B cell (primary cell): Measurements from ENCODE around the gene PDZD7. TPM values are rescaled to one million over a fixed set of nuclear protein-coding genes. Genes with fewer than 3 reads are reported as not detected.

ENCODE experiments used
- ATAC-seq: fragments of 200-7000 bp; cut with Tn5 transposase; one replicate; pipeline ENCODE4 v1.10.0; 2021; ENCODE audit warnings: low read depth, mild to moderate bottlenecking, moderate number of reproducible peaks, moderate library complexity
- CTCF ChIA-PET: fragments of 350-600 bp; sonication (Branson Sonifier 250); formaldehyde crosslinking; loops from one replicate; lab custom pipeline; 2021; ENCODE audit warnings: antibody characterized with exemption, inconsistent platforms; lab: Charles Lee
- POLR2A ChIA-PET: fragments of 350-600 bp; sonication (Branson Sonifier 250); formaldehyde crosslinking; loops from one replicate; lab custom pipeline; 2021; ENCODE audit warnings: antibody characterized with exemption; lab: Charles Lee
- DNase-seq: peaks from one replicate; pipeline ENCODE4 v3.0.0; 2013
- H2AFZ ChIP-seq: 2 replicates; pipeline ENCODE4 v1.6.1; 2012; ENCODE audit warnings: mild to moderate bottlenecking, low read depth, low read length; ENCODE audit not compliant: insufficient read depth, poor library complexity, severe bottlenecking
- H3K27ac ChIP-seq, 2 donors: 1 replicate in 1 of 2; 2 replicates in 1 of 2; pipeline ENCODE4 v1.5.1; 2012 to 2013; ENCODE audit warnings: low read length in 2 of 2, mild to moderate bottlenecking in 2 of 2, moderate library complexity in 1 of 2
- H3K27me3 ChIP-seq, 4 experiments: fragments of 200-600 bp in 1 of 4; sonication (generic) in 1 of 4; replicated peaks in 1 of 4; 1 replicate in 2 of 4; 2 replicates in 2 of 4; pipeline versions ENCODE4 v1.6.1 to v1.7.0; 2013 to 2016; ENCODE audit warnings: low read length in 3 of 4, mild to moderate bottlenecking in 2 of 4, mixed read lengths in 1 of 4, moderate library complexity in 1 of 4; ENCODE audit not compliant: insufficient read depth in 4 of 4, control insufficient read depth in 3 of 4; ENCODE audit errors: control extremely low read depth in 1 of 4
- H3K36me3 ChIP-seq, 2 experiments: replicated peaks in 1 of 2; 1 replicate in 1 of 2; 2 replicates in 1 of 2; pipeline versions ENCODE4 v1.6.1 to v1.7.1; 2013; ENCODE audit warnings: low read length in 1 of 2; ENCODE audit not compliant: insufficient read depth in 2 of 2, control insufficient read depth in 1 of 2; ENCODE audit errors: control extremely low read depth in 1 of 2, extremely low read depth in 1 of 2
- H3K4me1 ChIP-seq, 2 donors: fragments of 200-600 bp in 1 of 2; sonication (generic) in 1 of 2; 1 replicate in 1 of 2; 2 replicates in 1 of 2; pipeline versions ENCODE4 v1.5.1 to v1.6.1; 2013 to 2017; ENCODE audit warnings: low read length in 2 of 2; ENCODE audit not compliant: control insufficient read depth in 2 of 2, insufficient read depth in 2 of 2
- H3K4me2 ChIP-seq: replicated peaks from 2 replicates; pipeline ENCODE3; 2012; ENCODE audit warnings: mild to moderate bottlenecking, low read depth, low read length; ENCODE audit not compliant: poor library complexity, severe bottlenecking
- H3K4me3 ChIP-seq, 5 experiments: fragments of 200-600 bp in 1 of 5; sonication (generic) in 1 of 5; 1 replicate in 3 of 5; 2 replicates in 2 of 5; pipeline versions ENCODE4 v1.5.1 to v1.7.0; 2011 to 2016; ENCODE audit warnings: low read length in 4 of 5, mild to moderate bottlenecking in 4 of 5, low read depth in 2 of 5, control low read depth in 1 of 5, moderate library complexity in 1 of 5; ENCODE audit not compliant: insufficient read depth in 1 of 5; ENCODE audit errors: control extremely low read depth in 1 of 5, extremely low read depth in 1 of 5
- H3K79me2 ChIP-seq: fragments of 200-600 bp; sonication (generic); one replicate; pipeline ENCODE4 v1.6.0; 2016; ENCODE audit warnings: low read length; ENCODE audit not compliant: control insufficient read depth, insufficient read depth
- H3K9ac ChIP-seq: fragments of 200-600 bp; sonication (generic); 2 replicates; pipeline ENCODE4 v1.6.1; 2017; ENCODE audit warnings: mild to moderate bottlenecking, low read length, moderate library complexity
- H3K9me3 ChIP-seq, 3 donors: one replicate each; pipeline versions ENCODE4 v1.6.1 to v1.7.1; 2013; ENCODE audit warnings: low read length in 2 of 3; ENCODE audit not compliant: control insufficient read depth in 2 of 3, insufficient read depth in 1 of 3; ENCODE audit errors: control extremely low read depth in 1 of 3
- H4K20me1 ChIP-seq: 2 replicates; pipeline ENCODE4 v1.6.0; 2012; ENCODE audit warnings: mild to moderate bottlenecking, low read length; ENCODE audit not compliant: insufficient read depth, control insufficient read depth, poor library complexity, severe bottlenecking
- H3K27ac Mint-ChIP-seq: one replicate; pipeline ENCODE4 v1.8.0; 2021; ENCODE audit warnings: mixed read lengths
- H3K27me3 Mint-ChIP-seq: one replicate; pipeline ENCODE4 v1.8.0; 2021; ENCODE audit warnings: mixed read lengths
- H3K4me1 Mint-ChIP-seq: one replicate; pipeline ENCODE4 v1.8.0; 2021; ENCODE audit warnings: mixed read lengths
- H3K4me3 Mint-ChIP-seq: one replicate; pipeline ENCODE4 v1.8.0; 2021; ENCODE audit warnings: mixed read lengths
- H3K9me3 Mint-ChIP-seq: one replicate; pipeline ENCODE4 v1.8.0; 2022; ENCODE audit warnings: mixed read lengths; ENCODE audit not compliant: insufficient read depth
- EZH2 ChIP-seq: IDR thresholded peaks from 2 replicates; pipeline ENCODE4 v1.6.1; 2012; ENCODE audit warnings: borderline replicate concordance, low read depth, mild to moderate bottlenecking, moderate library complexity, low read length; ENCODE audit not compliant: insufficient read depth, poor library complexity, severe bottlenecking
- WGBS: methylation state at CpG from one replicate; pipeline ENCODE4 v1.1.5; 2013; ENCODE audit warnings: missing lambda C conversion rate; ENCODE audit not compliant: insufficient coverage; 5-methylcytosine and 5-hydroxymethylcytosine counted together
- intact Hi-C: fragments of 100-400 bp; cut with micrococcal nuclease; formaldehyde crosslinking; loops from one replicate; pipeline ENCODE4 v1.10.0; 2022
- polyA plus RNA-seq: library from polyadenylated mRNA; depleted of rRNA; stranded (reverse); fragments of >200 nt; gene quantifications from 2 replicates; pipeline ENCODE4 v1.2.3, GENCODE V29; 2012
- total RNA-seq, 2 donors: library from RNA; stranded (reverse); fragments of 120-200 nt in 1 of 2; gene quantifications; 1 replicate in 1 of 2; 2 replicates in 1 of 2; pipeline versions ENCODE4 v1.2.3 to v1.2.4, GENCODE V29; 2013 to 2022
- TF ChIP-seq, protein P1 (sequence below): fragments of 200-600 bp; IDR thresholded peaks from one replicate; pipeline ENCODE4 v1.8.0; 2022; ENCODE audit warnings: antibody characterized with exemption, mild to moderate bottlenecking

PDZD7 gene
- total and polyA plus RNA-seq, 2 donors (not counting 1 experiment from before 2014, with no cell fraction given), result 0.64 to 0.69 TPM

DNA sequence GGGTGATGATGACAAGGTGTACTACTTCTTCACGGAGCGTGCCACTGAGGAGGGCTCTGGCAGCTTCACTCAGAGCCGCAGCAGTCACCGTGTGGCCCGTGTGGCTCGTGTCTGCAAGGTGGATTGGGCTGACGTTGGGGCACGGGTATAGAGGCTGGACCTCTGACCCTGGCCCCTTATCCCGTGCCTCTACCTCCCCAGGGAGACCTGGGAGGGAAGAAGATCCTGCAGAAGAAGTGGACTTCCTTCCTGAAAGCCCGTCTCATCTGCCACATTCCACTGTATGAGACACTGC, 52.1 kb downstream of the PDZD7 start:
- no peak overlapping the region for H3K27ac ChIP-seq
- no peaks in the 10 kb centered on the region for H3K9me3 Mint-ChIP-seq

DNA sequence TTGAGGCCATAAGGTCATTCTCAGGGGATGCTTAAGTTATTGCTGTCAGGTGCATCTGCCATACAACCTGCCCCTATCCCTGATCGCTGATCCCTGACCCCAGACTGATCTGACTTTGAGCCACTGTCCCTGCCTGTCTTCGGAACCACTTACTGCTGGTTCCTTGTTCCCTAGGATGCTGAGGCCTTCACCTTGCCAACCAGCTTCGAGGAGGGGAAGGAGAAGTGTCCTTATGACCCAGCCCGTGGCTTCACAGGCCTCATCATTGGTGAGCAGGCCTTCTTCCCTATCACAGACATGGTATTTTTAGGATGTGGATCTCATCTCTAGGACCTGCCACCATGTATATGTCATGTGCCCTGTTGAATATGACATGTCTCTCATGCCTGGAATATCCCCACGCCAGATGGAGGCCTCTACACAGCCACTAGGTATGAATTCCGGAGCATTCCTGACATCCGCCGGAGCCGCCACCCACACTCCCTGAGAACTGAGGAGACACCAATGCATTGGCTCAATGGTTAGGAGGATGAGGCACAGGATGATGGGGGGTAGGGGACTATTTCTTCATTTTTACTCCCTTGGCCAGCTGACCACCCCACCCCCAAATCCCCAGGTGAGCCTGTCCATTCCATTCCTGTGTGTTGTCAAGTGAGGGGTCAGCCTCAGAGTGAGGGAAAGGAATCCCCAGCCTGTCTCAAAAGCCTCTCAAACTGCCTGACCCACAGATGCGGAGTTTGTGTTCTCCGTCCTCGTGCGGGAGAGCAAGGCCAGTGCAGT, 52.6 kb downstream of the PDZD7 start:
- Mint-ChIP-seq H3K9me3 (no peaks in the 10 kb centered on the region), H3K27me3 (no peaks in the 10 kb centered on the region), H3K4me1 (no peaks in the 10 kb centered on the region), H3K27ac (no peak overlapping the region), H3K4me3 (no peak overlapping the region)
- intact Hi-C loops, result no loop called here
- Histone ChIP-seq H2AFZ (no peak overlapping the region), H3K4me3 (no peak overlapping the region), H3K4me2 (no peak overlapping the region), H3K79me2 (no peaks in the 10 kb centered on the region), H3K27ac (no peak overlapping the region), H4K20me1 (no peaks in the 10 kb centered on the region), H3K4me1 (no peaks in the 10 kb centered on the region), H3K27me3 (no peaks in the 10 kb centered on the region), H3K9me3 (no peaks in the 10 kb centered on the region), H3K36me3 (peaks cover 0 to 26% of the 10 kb centered on the region in 2 experiments), H3K9ac (no peak overlapping the region)
- TF ChIP-seq, protein P1, sequence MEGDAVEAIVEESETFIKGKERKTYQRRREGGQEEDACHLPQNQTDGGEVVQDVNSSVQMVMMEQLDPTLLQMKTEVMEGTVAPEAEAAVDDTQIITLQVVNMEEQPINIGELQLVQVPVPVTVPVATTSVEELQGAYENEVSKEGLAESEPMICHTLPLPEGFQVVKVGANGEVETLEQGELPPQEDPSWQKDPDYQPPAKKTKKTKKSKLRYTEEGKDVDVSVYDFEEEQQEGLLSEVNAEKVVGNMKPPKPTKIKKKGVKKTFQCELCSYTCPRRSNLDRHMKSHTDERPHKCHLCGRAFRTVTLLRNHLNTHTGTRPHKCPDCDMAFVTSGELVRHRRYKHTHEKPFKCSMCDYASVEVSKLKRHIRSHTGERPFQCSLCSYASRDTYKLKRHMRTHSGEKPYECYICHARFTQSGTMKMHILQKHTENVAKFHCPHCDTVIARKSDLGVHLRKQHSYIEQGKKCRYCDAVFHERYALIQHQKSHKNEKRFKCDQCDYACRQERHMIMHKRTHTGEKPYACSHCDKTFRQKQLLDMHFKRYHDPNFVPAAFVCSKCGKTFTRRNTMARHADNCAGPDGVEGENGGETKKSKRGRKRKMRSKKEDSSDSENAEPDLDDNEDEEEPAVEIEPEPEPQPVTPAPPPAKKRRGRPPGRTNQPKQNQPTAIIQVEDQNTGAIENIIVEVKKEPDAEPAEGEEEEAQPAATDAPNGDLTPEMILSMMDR, result no peak
- TF ChIP-seq EZH2, result no peak
- ATAC-seq (no peak), DNase-seq (no peak)
- WGBS, result 100% methylated on average over 2 of the region's 13 CpGs
- CTCF ChIA-PET, result no interaction called here
- POLR2A ChIA-PET, result no interaction called here

More for the DNA sequence above, 52.1 kb downstream of the PDZD7 start:
- WGBS, result 98% methylated on average over 7 of the region's 10 CpGs
- Histone ChIP-seq H3K9ac (no peak overlapping the region), H3K79me2 (no peaks in the 10 kb centered on the region), H3K4me2 (no peak overlapping the region), H3K4me3 (no peak overlapping the region), H4K20me1 (no peaks in the 10 kb centered on the region), H3K9me3 (no peaks in the 10 kb centered on the region), H3K27me3 (no peaks in the 10 kb centered on the region), H3K36me3 (peaks cover 0 to 30% of the 10 kb centered on the region in 2 experiments), H3K4me1 (no peaks in the 10 kb centered on the region), H2AFZ (no peak overlapping the region)
- ATAC-seq, result no peak
- Mint-ChIP-seq H3K27ac (no peak overlapping the region), H3K4me1 (no peaks in the 10 kb centered on the region), H3K4me3 (no peak overlapping the region), H3K27me3 (no peaks in the 10 kb centered on the region)
- intact Hi-C loops, result no loop called here
- no peak for DNase-seq
- CTCF ChIA-PET, result no interaction called here
- TF ChIP-seq, protein P1, result no peak
- TF ChIP-seq EZH2, result no peak
- POLR2A ChIA-PET, result no interaction called here
